H9 (cell line): ENCODE results near the gene CSNK2B. TPM values are rescaled to one million over a fixed set of nuclear protein-coding genes. Genes with fewer than 3 reads are reported as not detected.

Source experiments
- DNase-seq: peaks from one replicate; pipeline ENCODE4 v3.0.0-alpha.2; 2017
- H2AFZ ChIP-seq: one replicate; pipeline ENCODE4 v1.6.1; 2013; ENCODE audit warnings: mild to moderate bottlenecking, low read length, control low read depth, moderate library complexity
- H2AK5ac ChIP-seq: 2 replicates; pipeline ENCODE4 v1.6.1; 2013; ENCODE audit warnings: low read length, control low read depth, mixed read lengths; ENCODE audit not compliant: insufficient read length
- H2BK120ac ChIP-seq: one replicate; pipeline ENCODE4 v1.6.1; 2013; ENCODE audit warnings: low read depth, mild to moderate bottlenecking, low read length, control low read depth, inconsistent platforms; ENCODE audit not compliant: poor library complexity, severe bottlenecking
- H2BK12ac ChIP-seq: 2 replicates; pipeline ENCODE4 v1.6.1; 2013; ENCODE audit warnings: low read length, control low read depth, mixed read lengths, low read depth; ENCODE audit not compliant: insufficient read length
- H2BK15ac ChIP-seq: 2 replicates; pipeline ENCODE4 v1.6.1; 2013; ENCODE audit warnings: low read depth, low read length, control low read depth
- H2BK20ac ChIP-seq: one replicate; pipeline ENCODE4 v1.6.1; 2013; ENCODE audit warnings: low read depth, mild to moderate bottlenecking, low read length, control low read depth, inconsistent platforms; ENCODE audit not compliant: poor library complexity, severe bottlenecking
- H2BK5ac ChIP-seq: 2 replicates; pipeline ENCODE4 v1.6.1; 2013; ENCODE audit warnings: low read length, control low read depth, mixed read lengths; ENCODE audit not compliant: insufficient read length
- H3K14ac ChIP-seq: 2 replicates; pipeline ENCODE4 v1.6.1; 2013; ENCODE audit warnings: low read length, control low read depth; ENCODE audit not compliant: insufficient read depth
- H3K18ac ChIP-seq: 2 replicates; pipeline ENCODE4 v1.6.1; 2013; ENCODE audit warnings: low read depth, mild to moderate bottlenecking, mixed read lengths, low read length, control low read depth; ENCODE audit not compliant: insufficient read length
- H3K23ac ChIP-seq: 2 replicates; pipeline ENCODE4 v1.6.1; 2013; ENCODE audit warnings: low read length, control low read depth, mixed read lengths, low read depth; ENCODE audit not compliant: insufficient read length
- H3K23me2 ChIP-seq: 2 replicates; pipeline ENCODE4 v1.6.1; 2013; ENCODE audit warnings: low read depth, mild to moderate bottlenecking, mixed read lengths, low read length, control low read depth; ENCODE audit not compliant: insufficient read length, poor library complexity, severe bottlenecking
- H3K27ac ChIP-seq: 2 replicates; pipeline ENCODE4 v1.5.1; 2013; ENCODE audit warnings: low read length, control low read depth, mixed read lengths, low read depth; ENCODE audit not compliant: insufficient read length
- H3K27me3 ChIP-seq: 2 replicates; pipeline ENCODE4 v1.6.1; 2013; ENCODE audit warnings: low read length, control low read depth, inconsistent platforms; ENCODE audit not compliant: insufficient read depth
- H3K4ac ChIP-seq: 2 replicates; pipeline ENCODE4 v1.6.1; 2013; ENCODE audit warnings: low read depth, mild to moderate bottlenecking, control low read depth, inconsistent platforms, low read length, moderate library complexity
- H3K4me1 ChIP-seq: 2 replicates; pipeline ENCODE4 v1.6.1; 2013; ENCODE audit warnings: low read length, control low read depth, inconsistent platforms; ENCODE audit not compliant: insufficient read depth
- H3K4me2 ChIP-seq: 2 replicates; pipeline ENCODE4 v1.6.1; 2013; ENCODE audit warnings: low read length, control low read depth, mixed read lengths; ENCODE audit not compliant: insufficient read length, insufficient read depth
- H3K56ac ChIP-seq: 2 replicates; pipeline ENCODE4 v1.6.1; 2013; ENCODE audit warnings: low read depth, mild to moderate bottlenecking, mixed read lengths, low read length, control low read depth; ENCODE audit not compliant: insufficient read length
- H3K79me1 ChIP-seq: 2 replicates; pipeline ENCODE4 v1.6.1; 2013; ENCODE audit warnings: low read depth, mild to moderate bottlenecking, moderate library complexity, low read length, control low read depth, inconsistent platforms; ENCODE audit not compliant: insufficient read depth, poor library complexity, severe bottlenecking
- H3K79me2 ChIP-seq: 2 replicates; pipeline ENCODE4 v1.6.1; 2013; ENCODE audit warnings: low read length, control low read depth, inconsistent platforms; ENCODE audit not compliant: insufficient read depth
- H3K9ac ChIP-seq: 2 replicates; pipeline ENCODE4 v1.6.1; 2013; ENCODE audit warnings: low read length, control low read depth, mixed read lengths; ENCODE audit not compliant: insufficient read length; ENCODE audit errors: extremely low read depth
- H3K9me3 ChIP-seq: one replicate; pipeline ENCODE4 v1.6.1; 2013; ENCODE audit warnings: low read depth, low read length, inconsistent platforms; ENCODE audit not compliant: control insufficient read depth
- H3T11ph ChIP-seq: one replicate; pipeline ENCODE4 v1.6.1; 2013; ENCODE audit warnings: mild to moderate bottlenecking, low read length, control low read depth, inconsistent platforms
- H4K20me1 ChIP-seq: one replicate; pipeline ENCODE4 v1.6.1; 2013; ENCODE audit not compliant: control insufficient read depth, insufficient read length, insufficient read depth
- H4K5ac ChIP-seq: 2 replicates; pipeline ENCODE4 v1.6.1; 2013; ENCODE audit warnings: low read depth, mild to moderate bottlenecking, mixed read lengths, low read length, control low read depth; ENCODE audit not compliant: insufficient read length
- H4K8ac ChIP-seq: replicated peaks from 2 replicates; pipeline ENCODE4 v1.6.1; 2013; ENCODE audit warnings: low read length, control low read depth, mixed read lengths, low read depth; ENCODE audit not compliant: insufficient read length
- H4K91ac ChIP-seq: 2 replicates; pipeline ENCODE4 v1.6.1; 2013; ENCODE audit warnings: low read depth, mild to moderate bottlenecking, moderate library complexity, mixed read lengths, low read length, control low read depth; ENCODE audit not compliant: insufficient read length
- H3K27ac Mint-ChIP-seq, 3 experiments: 2 replicates in 2 of 3; 3 replicates in 1 of 3; pipeline ENCODE4 v1.8.0; 2020 to 2021; ENCODE audit warnings: mixed read lengths in 3 of 3, mild to moderate bottlenecking in 1 of 3, moderate library complexity in 1 of 3
- H3K27me3 Mint-ChIP-seq: 2 replicates; pipeline ENCODE4 v1.8.0; 2021; ENCODE audit warnings: low read depth, mild to moderate bottlenecking, moderate library complexity, mixed read lengths
- H3K36me3 Mint-ChIP-seq, 3 experiments: 2 replicates in 2 of 3; 3 replicates in 1 of 3; pipeline ENCODE4 v1.8.0; 2020 to 2021; ENCODE audit warnings: low read depth in 3 of 3, mixed read lengths in 3 of 3; ENCODE audit not compliant: insufficient read depth in 1 of 3
- H3K4me1 Mint-ChIP-seq, 2 experiments: 2 replicates each; pipeline ENCODE4 v1.8.0; 2020; ENCODE audit warnings: mixed read lengths in 2 of 2
- H3K4me3 Mint-ChIP-seq, 2 experiments: 2 replicates in 1 of 2; 3 replicates in 1 of 2; pipeline ENCODE4 v1.8.0; 2020 to 2021; ENCODE audit warnings: mild to moderate bottlenecking in 2 of 2, mixed read lengths in 2 of 2, moderate library complexity in 1 of 2
- H3K9me3 Mint-ChIP-seq, 2 experiments: 2 replicates in 1 of 2; 3 replicates in 1 of 2; pipeline ENCODE4 v1.8.0; 2020; ENCODE audit warnings: mild to moderate bottlenecking in 2 of 2, mixed read lengths in 2 of 2, moderate library complexity in 1 of 2
- CTCF ChIP-seq: fragments of 200-600 bp; sonication (generic); conservative IDR thresholded peaks from 3 replicates; pipeline ENCODE4 v1.8.0; 2021; ENCODE audit warnings: antibody characterized with exemption, mild to moderate bottlenecking
- WGBS: extraction: QIAGEN DNeasy Blood & Tissue Kit; methylation state at CpG from one replicate; pipeline ENCODE4 v1.1.7; 2013; ENCODE audit warnings: missing lambda C conversion rate, low lambda C conversion rate, mixed read lengths; ENCODE audit not compliant: insufficient read length; ENCODE audit errors: extremely low coverage; 5-methylcytosine and 5-hydroxymethylcytosine counted together
- total RNA-seq: library from RNA; stranded (reverse); gene quantifications from 2 replicates; pipeline ENCODE4 v1.2.1, GENCODE V29; 2021

The CSNK2B gene
- total RNA-seq, 1 experiment from 2014 or later: 187 TPM

GRCh38 chr6:31633447-31633846 is 32.4 kb upstream of the CSNK2B start:
- Histone ChIP-seq H4K8ac (no peak overlapping the region), H3K14ac (no peak overlapping the region), H2BK12ac (no peak overlapping the region), H2BK120ac (no peak overlapping the region), H4K91ac (no peak overlapping the region), H3K18ac (no peak overlapping the region), H4K20me1 (peaks cover 2% of the 10 kb centered on the region), H3K79me1 (no peaks in the 10 kb centered on the region), H2BK15ac (no peak overlapping the region), H3K9ac (no peak overlapping the region), H3K4me1 (no peaks in the 10 kb centered on the region), H4K5ac (no peak overlapping the region), H3K4me2 (no peak overlapping the region), H3K27ac (no peak overlapping the region), H2BK20ac (no peak overlapping the region), H3K9me3 (no peaks in the 10 kb centered on the region), H3T11ph (no peak overlapping the region), H3K4ac (no peak overlapping the region), H3K27me3 (no peaks in the 10 kb centered on the region), H3K56ac (no peak overlapping the region), H2AK5ac (no peak overlapping the region), H2AFZ (no peak overlapping the region), H2BK5ac (no peak overlapping the region), H3K23me2 (no peaks in the 10 kb centered on the region), H3K23ac (no peak overlapping the region), H3K79me2 (no peaks in the 10 kb centered on the region)
- peaks cover 71 to 98% (median 95%) of the 10 kb centered on the region in 3 experiments for H3K36me3 Mint-ChIP-seq
- H3K27ac Mint-ChIP-seq: peak overlapping the region in 1 of 3 experiments; percentile 93; a peak in 1 of 7 replicates
- no CpG with 5 or more reads among the region's 7 CpGs for WGBS
- DNase-seq: no peak
- H3K9me3 Mint-ChIP-seq: no peaks in the 10 kb centered on the region
- H3K4me3 Mint-ChIP-seq: no peak overlapping the region; a peak in 1 of 5 replicates
- 0 out of 4 replicates have a peak, but pooled peaks cover 0 to 3% of the 10 kb centered on the region in 2 experiments for H3K4me1 Mint-ChIP-seq
- TF ChIP-seq CTCF: no peak
- H3K27me3 Mint-ChIP-seq: no peaks in the 10 kb centered on the region
